Ishikawa (cell line): ENCODE results near the gene CCDC6.

Experiments used
- CEBPB ChIP-seq: IDR thresholded peaks from 2 replicates; pipeline ENCODE4 v1.6.1; 2012
- EGR1 ChIP-seq: IDR thresholded peaks from 2 replicates; pipeline ENCODE4 v1.6.1; 2012
- FOXM1 ChIP-seq: IDR thresholded peaks from 2 replicates; pipeline ENCODE4 v1.6.1; 2012; ENCODE audit warnings: low read depth, borderline replicate concordance
- RAD21 ChIP-seq: IDR thresholded peaks from 2 replicates; pipeline ENCODE4 v1.6.1; 2012; ENCODE audit warnings: low read depth
- TAF1 ChIP-seq: IDR thresholded peaks from 2 replicates; pipeline ENCODE4 v1.6.1; 2012; ENCODE audit warnings: low read depth, mild to moderate bottlenecking
- TCF12 ChIP-seq: IDR thresholded peaks from 2 replicates; pipeline ENCODE4 v1.6.1; 2012; ENCODE audit warnings: low read depth
- YY1 ChIP-seq: IDR thresholded peaks from 2 replicates; pipeline ENCODE4 v1.6.1; 2012; ENCODE audit warnings: low read depth
- TF ChIP-seq, protein P1 (sequence below): IDR thresholded peaks from 2 replicates; pipeline ENCODE4 v1.6.1; 2012; ENCODE audit warnings: low read depth, mild to moderate bottlenecking

DNA sequence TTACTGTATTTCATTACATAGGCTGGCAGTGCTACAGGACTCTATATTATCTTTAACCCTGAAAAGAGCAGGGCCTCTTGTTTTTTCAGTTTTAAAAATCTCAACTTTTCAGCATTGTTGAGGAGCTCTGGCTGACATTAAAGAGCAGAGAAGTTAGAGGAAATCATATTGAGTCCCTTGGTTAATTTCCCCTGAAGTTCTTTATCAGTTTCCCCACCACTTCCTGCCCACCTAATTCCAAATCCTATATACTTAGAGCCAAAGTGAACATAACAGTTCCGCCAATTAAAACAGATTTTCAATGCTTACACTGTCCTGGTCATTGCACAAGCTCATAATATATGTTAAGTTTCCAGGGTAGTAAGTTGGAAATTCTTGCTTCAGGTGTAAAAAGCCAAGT lies 87.1 kb downstream of the CCDC6 start:
- TF ChIP-seq, protein P1, sequence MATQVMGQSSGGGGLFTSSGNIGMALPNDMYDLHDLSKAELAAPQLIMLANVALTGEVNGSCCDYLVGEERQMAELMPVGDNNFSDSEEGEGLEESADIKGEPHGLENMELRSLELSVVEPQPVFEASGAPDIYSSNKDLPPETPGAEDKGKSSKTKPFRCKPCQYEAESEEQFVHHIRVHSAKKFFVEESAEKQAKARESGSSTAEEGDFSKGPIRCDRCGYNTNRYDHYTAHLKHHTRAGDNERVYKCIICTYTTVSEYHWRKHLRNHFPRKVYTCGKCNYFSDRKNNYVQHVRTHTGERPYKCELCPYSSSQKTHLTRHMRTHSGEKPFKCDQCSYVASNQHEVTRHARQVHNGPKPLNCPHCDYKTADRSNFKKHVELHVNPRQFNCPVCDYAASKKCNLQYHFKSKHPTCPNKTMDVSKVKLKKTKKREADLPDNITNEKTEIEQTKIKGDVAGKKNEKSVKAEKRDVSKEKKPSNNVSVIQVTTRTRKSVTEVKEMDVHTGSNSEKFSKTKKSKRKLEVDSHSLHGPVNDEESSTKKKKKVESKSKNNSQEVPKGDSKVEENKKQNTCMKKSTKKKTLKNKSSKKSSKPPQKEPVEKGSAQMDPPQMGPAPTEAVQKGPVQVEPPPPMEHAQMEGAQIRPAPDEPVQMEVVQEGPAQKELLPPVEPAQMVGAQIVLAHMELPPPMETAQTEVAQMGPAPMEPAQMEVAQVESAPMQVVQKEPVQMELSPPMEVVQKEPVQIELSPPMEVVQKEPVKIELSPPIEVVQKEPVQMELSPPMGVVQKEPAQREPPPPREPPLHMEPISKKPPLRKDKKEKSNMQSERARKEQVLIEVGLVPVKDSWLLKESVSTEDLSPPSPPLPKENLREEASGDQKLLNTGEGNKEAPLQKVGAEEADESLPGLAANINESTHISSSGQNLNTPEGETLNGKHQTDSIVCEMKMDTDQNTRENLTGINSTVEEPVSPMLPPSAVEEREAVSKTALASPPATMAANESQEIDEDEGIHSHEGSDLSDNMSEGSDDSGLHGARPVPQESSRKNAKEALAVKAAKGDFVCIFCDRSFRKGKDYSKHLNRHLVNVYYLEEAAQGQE: no peak
- no peak for TF ChIP-seq EGR1
- no peak for TF ChIP-seq FOXM1
- no peak for TF ChIP-seq TAF1
- TF ChIP-seq CEBPB: no peak
- no peak for TF ChIP-seq YY1
- TF ChIP-seq RAD21: no peak
- TF ChIP-seq TCF12: no peak
